Body of pancreas (tissue), 4 donors: ENCODE results near the gene CAMK1D. TPM values are rescaled to one million over a fixed set of nuclear protein-coding genes. Genes with fewer than 3 reads are reported as not detected.

Source experiments
- ATAC-seq: fragments of 150-250 bp; one replicate; pipeline ENCODE4 v1.9.1; 2016
- DNase-seq, 4 donors: peaks; one replicate each; pipeline ENCODE4 v3.0.0-alpha.2; 2019
- H3K27ac ChIP-seq, 4 donors: fragments of 200-600 bp; sonication (generic); 1 replicate in 3 of 4; 2 replicates in 1 of 4; pipeline versions ENCODE4 v1.5.1 to v1.6.1; 2016 to 2019; ENCODE audit warnings: mild to moderate bottlenecking in 1 of 4, mixed read lengths in 1 of 4, moderate library complexity in 1 of 4
- H3K27me3 ChIP-seq, 2 donors: fragments of 200-600 bp; sonication (generic); one replicate each; pipeline ENCODE4 v1.6.0; 2016; ENCODE audit warnings: mild to moderate bottlenecking in 1 of 2
- H3K36me3 ChIP-seq, 2 donors: fragments of 200-600 bp; sonication (generic); replicated peaks in 1 of 2; 2 replicates each; pipeline ENCODE4 v1.5.1; 2016; ENCODE audit warnings: low read depth in 2 of 2; ENCODE audit not compliant: insufficient read depth in 1 of 2
- H3K4me1 ChIP-seq: fragments of 200-600 bp; sonication (generic); one replicate; pipeline ENCODE4 v1.6.0; 2016
- H3K4me3 ChIP-seq, 2 donors: fragments of 200-600 bp; sonication (generic); 1 replicate in 1 of 2; 2 replicates in 1 of 2; pipeline ENCODE4 v1.5.1; 2016 to 2019
- H3K9me3 ChIP-seq, 3 donors: fragments of 200-600 bp; sonication (generic); 1 replicate in 2 of 3; 2 replicates in 1 of 3; pipeline ENCODE4 v1.5.1; 2016
- POLR2A ChIP-seq, 3 donors: fragments of 450-650 bp; IDR thresholded peaks; one replicate each; pipeline ENCODE4 v1.6.1; 2016; ENCODE audit warnings: antibody characterized with exemption in 3 of 3, mild to moderate bottlenecking in 2 of 3
- WGBS, 2 donors: methylation state at CpG; one replicate each; pipeline ENCODE4 v1.1.5; 2017; 5-methylcytosine and 5-hydroxymethylcytosine counted together
- intact Hi-C: fragments of 100-400 bp; cut with DNase I; formaldehyde crosslinking; loops from one replicate; pipeline ENCODE4 v1.15.1; 2023
- total RNA-seq, 2 donors: library from RNA; depleted of rRNA; stranded (reverse); fragments of >200 nt; gene quantifications; one replicate each; pipeline ENCODE4 v1.1.0, GENCODE V29; 2016
- TF ChIP-seq, protein P1 (sequence below), 7 experiments: fragments of 450-650 bp in 4 of 7; fragments of 200-600 bp in 3 of 7; sonication (generic) in 3 of 7; IDR thresholded peaks; one replicate each; pipeline ENCODE4 v1.5.1; 2016 to 2019; ENCODE audit warnings: antibody characterized with exemption in 7 of 7

The CAMK1D gene
- total RNA-seq, 2 donors from 2014 or later: 12.5 to 14.2 TPM

- H3K4me3 ChIP-seq: no peak overlapping the region
- DNase-seq: no peak
- H3K36me3 ChIP-seq: no peaks in the 10 kb centered on the region
- H3K9me3 ChIP-seq: no peaks in the 10 kb centered on the region
- no peaks in the 10 kb centered on the region for H3K4me1 ChIP-seq
- no peak for TF ChIP-seq POLR2A (IDR thresholded peaks at IDR 0.05)
- TF ChIP-seq, protein P1, sequence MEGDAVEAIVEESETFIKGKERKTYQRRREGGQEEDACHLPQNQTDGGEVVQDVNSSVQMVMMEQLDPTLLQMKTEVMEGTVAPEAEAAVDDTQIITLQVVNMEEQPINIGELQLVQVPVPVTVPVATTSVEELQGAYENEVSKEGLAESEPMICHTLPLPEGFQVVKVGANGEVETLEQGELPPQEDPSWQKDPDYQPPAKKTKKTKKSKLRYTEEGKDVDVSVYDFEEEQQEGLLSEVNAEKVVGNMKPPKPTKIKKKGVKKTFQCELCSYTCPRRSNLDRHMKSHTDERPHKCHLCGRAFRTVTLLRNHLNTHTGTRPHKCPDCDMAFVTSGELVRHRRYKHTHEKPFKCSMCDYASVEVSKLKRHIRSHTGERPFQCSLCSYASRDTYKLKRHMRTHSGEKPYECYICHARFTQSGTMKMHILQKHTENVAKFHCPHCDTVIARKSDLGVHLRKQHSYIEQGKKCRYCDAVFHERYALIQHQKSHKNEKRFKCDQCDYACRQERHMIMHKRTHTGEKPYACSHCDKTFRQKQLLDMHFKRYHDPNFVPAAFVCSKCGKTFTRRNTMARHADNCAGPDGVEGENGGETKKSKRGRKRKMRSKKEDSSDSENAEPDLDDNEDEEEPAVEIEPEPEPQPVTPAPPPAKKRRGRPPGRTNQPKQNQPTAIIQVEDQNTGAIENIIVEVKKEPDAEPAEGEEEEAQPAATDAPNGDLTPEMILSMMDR (IDR thresholded peaks at IDR 0.05): peak in 1 of 7 experiments; percentile 5
- 89 to 90% methylated on average over 7 of the region's 7 CpGs for WGBS, 2 donors
- intact Hi-C loops: loop anchor here (10.0 kb wide), 1 partner anchor 175 kb away; no protein-coding TSS in a partner anchor
- no peak for ATAC-seq
- H3K27ac ChIP-seq: no peak overlapping the region
- no peaks in the 10 kb centered on the region for H3K27me3 ChIP-seq
Observed at GRCh38 chr10:12729885-12730284, 380.5 kb downstream of the CAMK1D start.

- intact Hi-C loops: no loop called here
- Histone ChIP-seq H3K4me3 (no peak overlapping the region), H3K27me3 (no peaks in the 10 kb centered on the region), H3K9me3 (no peaks in the 10 kb centered on the region), H3K4me1 (no peaks in the 10 kb centered on the region), H3K27ac (no peak overlapping the region), H3K36me3 (no peaks in the 10 kb centered on the region)
- TF ChIP-seq POLR2A (IDR thresholded peaks at IDR 0.05): no peak
- ATAC-seq (no peak), DNase-seq (no peak)
- 85 to 87% methylated on average over 9 of the region's 9 CpGs for WGBS, 2 donors
Observed at GRCh38 chr10:12730809-12731519, 381.6 kb downstream of the CAMK1D start.

DNA sequence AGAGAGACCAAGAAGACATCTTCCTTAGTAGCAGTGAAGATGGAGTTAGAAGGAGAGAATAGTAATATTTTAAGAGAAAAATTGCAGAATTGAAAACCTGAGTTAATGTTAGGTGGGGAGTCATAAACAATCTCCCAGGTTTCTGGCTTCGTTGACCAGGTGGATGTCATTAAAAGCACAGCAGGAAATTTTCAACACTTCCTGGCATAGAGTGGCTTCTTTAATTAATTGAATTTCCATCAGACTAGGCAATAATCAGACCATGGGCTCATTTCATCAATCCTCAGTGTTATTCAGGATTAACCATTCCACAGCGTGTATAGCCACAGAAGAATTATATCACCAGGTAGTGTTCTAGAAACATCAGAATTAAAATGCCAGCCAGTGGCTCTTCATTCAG, 383.9 kb downstream of the CAMK1D start:
- WGBS, 2 donors: 71 to 89% methylated on average over 2 of the region's 2 CpGs
- Histone ChIP-seq H3K4me1 (no peaks in the 10 kb centered on the region), H3K4me3 (no peak overlapping the region), H3K27ac (no peak overlapping the region), H3K36me3 (no peaks in the 10 kb centered on the region), H3K27me3 (no peaks in the 10 kb centered on the region), H3K9me3 (no peaks in the 10 kb centered on the region)
- TF ChIP-seq, protein P1 (IDR thresholded peaks at IDR 0.05): no peak
- TF ChIP-seq POLR2A (IDR thresholded peaks at IDR 0.05): no peak
- DNase-seq: no peak
- no peak for ATAC-seq
- intact Hi-C loops: no loop called here

DNA sequence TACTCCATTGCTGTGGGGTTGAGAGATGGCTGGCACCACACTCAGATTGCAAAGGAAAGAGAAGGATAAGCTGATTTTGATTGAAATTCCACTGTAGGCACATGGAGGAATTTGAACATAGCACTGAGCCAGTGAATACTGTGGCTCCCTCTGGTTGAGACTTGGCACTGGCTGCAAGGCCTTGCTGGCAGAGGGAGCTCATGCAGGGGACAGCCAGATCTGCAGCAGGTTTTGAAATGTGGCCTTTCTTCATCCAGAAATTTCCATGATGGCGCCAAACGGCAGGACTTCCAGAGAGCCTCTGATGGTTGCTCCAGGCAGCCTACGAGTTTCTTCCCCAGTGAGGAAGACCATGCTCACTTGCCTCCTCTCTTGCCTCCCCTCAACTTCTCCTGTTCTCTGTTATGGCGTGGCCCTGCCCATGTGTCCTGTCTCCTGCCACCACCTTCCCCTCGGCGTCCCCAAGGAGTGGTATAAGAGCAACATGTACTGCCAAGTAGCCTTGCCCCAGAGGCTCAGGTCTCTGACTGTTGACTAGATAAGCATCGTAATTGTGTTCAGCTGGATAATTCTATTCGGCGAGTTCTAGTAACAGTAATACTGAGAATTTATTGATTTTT, 386.6 kb downstream of the CAMK1D start:
- DNase-seq (no peak), ATAC-seq (no peak)
- intact Hi-C loops: no loop called here
- H3K4me3 ChIP-seq: no peak overlapping the region
- no peaks in the 10 kb centered on the region for H3K9me3 ChIP-seq
- H3K36me3 ChIP-seq: no peaks in the 10 kb centered on the region
- H3K27ac ChIP-seq: no peak overlapping the region
- H3K4me1 ChIP-seq: peaks cover 6% of the 10 kb centered on the region
- H3K27me3 ChIP-seq: no peaks in the 10 kb centered on the region
- 72 to 76% methylated on average over 8 to 9 of the region's 9 CpGs for WGBS, 2 donors
- TF ChIP-seq, protein P1 (IDR thresholded peaks at IDR 0.05): no peak
- no peak for TF ChIP-seq POLR2A (IDR thresholded peaks at IDR 0.05)

DNA sequence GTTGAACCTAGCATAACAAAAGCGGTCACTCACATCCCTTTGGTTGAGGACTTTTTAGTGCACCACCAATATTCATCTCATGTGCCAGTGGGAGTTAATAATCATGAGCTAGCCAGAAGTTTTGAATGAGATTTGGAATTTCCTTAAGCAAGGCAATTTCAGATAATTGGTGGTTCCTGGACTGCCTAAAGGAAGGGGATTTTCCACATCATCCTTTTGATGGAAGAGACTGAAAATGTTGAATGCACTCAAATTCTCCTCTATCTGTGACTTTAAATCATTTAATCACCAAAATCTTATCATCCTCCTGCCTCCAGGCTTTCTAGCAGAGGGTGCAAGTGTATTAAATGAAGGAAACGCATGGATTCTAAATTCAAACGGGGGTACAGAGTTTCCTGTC, 391.5 kb downstream of the CAMK1D start:
- H3K27ac ChIP-seq: no peak overlapping the region
- H3K36me3 ChIP-seq: no peaks in the 10 kb centered on the region
- peaks cover 6% of the 10 kb centered on the region for H3K4me1 ChIP-seq
- 77 to 80% methylated on average over 3 of the region's 3 CpGs for WGBS, 2 donors
- no peak for TF ChIP-seq POLR2A (IDR thresholded peaks at IDR 0.05)
- TF ChIP-seq, protein P1 (IDR thresholded peaks at IDR 0.05): no peak
- no peaks in the 10 kb centered on the region for H3K27me3 ChIP-seq
- no peak for ATAC-seq
- intact Hi-C loops: no loop called here
- no peaks in the 10 kb centered on the region for H3K9me3 ChIP-seq
- DNase-seq: no peak
- no peak overlapping the region for H3K4me3 ChIP-seq
